Endothelial cell of umbilical vein (primary cell): ENCODE results near the gene ZIC2. TPM values are rescaled to one million over a fixed set of nuclear protein-coding genes. Genes with fewer than 3 reads are reported as not detected.

ENCODE experiments used
- BruUV-seq: library from RNA; stranded (reverse); fragments of 400-500 nt; replicated peaks from 2 replicates; lab custom pipeline; 2021; lab: Mats Ljungman, UMichigan
- CTCF ChIA-PET: fragments of 300-600, 350-600 bp; sonication (Branson Sonifier 250); formaldehyde crosslinking; loops from one replicate; lab custom pipeline; 2021; ENCODE audit warnings: antibody characterized with exemption, inconsistent platforms; lab: Charles Lee
- POLR2A ChIA-PET: fragments of 300-600, 350-600 bp; sonication (Branson Sonifier 250); formaldehyde crosslinking; loops from one replicate; lab custom pipeline; 2021; ENCODE audit warnings: antibody characterized with exemption, inconsistent platforms; lab: Charles Lee
- DNase-seq: peaks from one replicate; pipeline ENCODE4 v3.0.0-alpha.2; 2011; ENCODE audit warnings: low read depth, low spot score
- FAIRE-seq: peaks from 2 replicates; lab custom pipeline; 2011; peaks lifted over from hg19 to GRCh38; lab: Jason Lieb, UNC
- H2AFZ ChIP-seq: 2 replicates; pipeline ENCODE4 v1.6.0; 2012; ENCODE audit warnings: low read depth, low read length, control low read depth, inconsistent platforms
- H3K27ac ChIP-seq: 2 replicates; pipeline ENCODE4 v1.5.1; 2011; ENCODE audit warnings: low read depth, mild to moderate bottlenecking, control low read depth, low read length, moderate library complexity; ENCODE audit not compliant: insufficient read depth
- H3K27me3 ChIP-seq, 2 experiments: 2 replicates each; pipeline versions ENCODE4 v1.6.0 to v1.6.1; 2011; ENCODE audit warnings: low read length in 2 of 2, mixed read lengths in 1 of 2; ENCODE audit not compliant: control insufficient read depth in 2 of 2, insufficient read depth in 2 of 2
- H3K36me3 ChIP-seq, 2 experiments: 2 replicates in 1 of 2; 3 replicates in 1 of 2; pipeline ENCODE4 v1.5.1; 2011; ENCODE audit warnings: low read length in 2 of 2, mild to moderate bottlenecking in 1 of 2, moderate library complexity in 1 of 2; ENCODE audit not compliant: control insufficient read depth in 2 of 2, insufficient read depth in 2 of 2; ENCODE audit errors: extremely low read depth in 1 of 2
- H3K4me1 ChIP-seq: 3 replicates; pipeline ENCODE4 v1.5.1; 2011; ENCODE audit warnings: mild to moderate bottlenecking, low read length; ENCODE audit not compliant: control insufficient read depth, insufficient read depth; ENCODE audit errors: extremely low read depth
- H3K4me2 ChIP-seq: 2 replicates; pipeline ENCODE4 v1.6.1; 2011; ENCODE audit warnings: low read length, control low read depth, mixed read lengths; ENCODE audit not compliant: insufficient read depth
- H3K4me3 ChIP-seq, 3 experiments: fragments of 200-600 bp in 1 of 3; sonication (generic), shearing (Covaris generic) in 1 of 3; replicated peaks in 1 of 3; 2 replicates each; pipeline ENCODE4 v1.5.1; 2011 to 2016; ENCODE audit warnings: control low read depth in 3 of 3, low read length in 3 of 3, mild to moderate bottlenecking in 2 of 3, inconsistent platforms in 1 of 3, low read depth in 1 of 3, moderate library complexity in 1 of 3; ENCODE audit not compliant: insufficient read depth in 1 of 3
- H3K79me2 ChIP-seq: 2 replicates; pipeline ENCODE4 v1.6.0; 2012; ENCODE audit warnings: low read length, inconsistent platforms; ENCODE audit not compliant: control insufficient read depth, insufficient read depth
- H3K9ac ChIP-seq: replicated peaks from 2 replicates; pipeline ENCODE3; 2011; ENCODE audit warnings: low read length, control low read depth; ENCODE audit not compliant: insufficient read depth; ENCODE audit errors: extremely low read depth
- H3K9me1 ChIP-seq: replicated peaks from 3 replicates; pipeline ENCODE4 v1.6.0; 2011; ENCODE audit warnings: mild to moderate bottlenecking, low read length; ENCODE audit not compliant: control insufficient read depth, insufficient read depth; ENCODE audit errors: extremely low read depth
- H3K9me3 ChIP-seq: replicated peaks from 2 replicates; pipeline ENCODE4 v1.5.1; 2012; ENCODE audit warnings: low read length, inconsistent platforms; ENCODE audit not compliant: control insufficient read depth, insufficient read depth
- H4K20me1 ChIP-seq: replicated peaks from 2 replicates; pipeline ENCODE3; 2011; ENCODE audit warnings: mild to moderate bottlenecking, low read length; ENCODE audit not compliant: control insufficient read depth, insufficient read depth; ENCODE audit errors: extremely low read depth
- JUN ChIP-seq: IDR thresholded peaks from 2 replicates; pipeline ENCODE4 v1.6.1; 2011; ENCODE audit warnings: borderline replicate concordance, low read depth; ENCODE audit not compliant: insufficient read length, insufficient read depth
- MYC ChIP-seq: IDR thresholded peaks from one replicate; pipeline ENCODE4 v1.6.1; 2011; ENCODE audit warnings: mild to moderate bottlenecking, low read depth, low read length
- POLR2AphosphoS5 ChIP-seq: IDR thresholded peaks from 2 replicates; pipeline ENCODE4 v1.6.1; 2012; ENCODE audit warnings: low read depth, mild to moderate bottlenecking, control low read depth, low read length, moderate library complexity; ENCODE audit not compliant: insufficient read depth
- dilution Hi-C: fragments of 300-500 bp; cut with MboI; formaldehyde crosslinking; loops from one replicate; pipeline ENCODE4 v1.15.0; 2019; ENCODE audit warnings: low sequenced_read_pairs; ENCODE audit not compliant: extremely low pct_ligation_motif_present
- intact Hi-C: fragments of 100-400 bp; cut with micrococcal nuclease; formaldehyde crosslinking; loops from one replicate; pipeline ENCODE4 v1.10.0; 2022
- polyA plus RNA-seq, 4 experiments: library from polyadenylated mRNA; depleted of rRNA in 3 of 4; stranded (reverse) in 3 of 4; unstranded in 1 of 4; fragments of >200 nt; gene quantifications; 2 replicates each; pipeline versions ENCODE4 v1.2.1 to v1.2.3, GENCODE V29; 2011 to 2012; ENCODE audit warnings: missing spikeins in 1 of 4
- total RNA-seq: library from RNA; stranded (reverse); gene quantifications from 2 replicates; pipeline ENCODE4 v1.2.3, GENCODE V29; 2021

ZIC2 gene
- total and polyA plus RNA-seq, 2 donors (not counting 3 experiments of a cell fraction or from before 2014, with no cell fraction given), result 0.03 TPM; not detected in 1

GRCh38 chr13:100035936-100036335 is 54.4 kb downstream of the ZIC2 start:
- H2AFZ ChIP-seq, result no peak overlapping the region
- H3K4me3 ChIP-seq, result no peak overlapping the region
- no peaks in the 10 kb centered on the region for H3K27me3 ChIP-seq
- H3K9ac ChIP-seq, result no peak overlapping the region
- H3K79me2 ChIP-seq, result no peaks in the 10 kb centered on the region
- intact Hi-C loops, result no loop called here
- no peaks in the 10 kb centered on the region for H4K20me1 ChIP-seq
- H3K9me1 ChIP-seq, result no peaks in the 10 kb centered on the region
- CTCF ChIA-PET, result no interaction called here
- no peaks in the 10 kb centered on the region for H3K9me3 ChIP-seq
- DNase-seq (no peak), FAIRE-seq (no peak)
- no peaks in the 10 kb centered on the region for H3K4me1 ChIP-seq
- no TSS peak for BruUV-seq
- dilution Hi-C loops, result no loop called here
- H3K36me3 ChIP-seq, result no peaks in the 10 kb centered on the region
- no peak overlapping the region for H3K4me2 ChIP-seq
- H3K27ac ChIP-seq, result no peak overlapping the region
- POLR2A ChIA-PET, result no interaction called here
- TF ChIP-seq POLR2AphosphoS5 (no peak), MYC (no peak), JUN (no peak)

Other genes starting within 250 kb of the ZIC2 start
- gene ZIC5, start 10.0 kb upstream of the ZIC2 start, total RNA-seq, result not detected in 2 replicates
- gene ZIC5, start 10.0 kb upstream of the ZIC2 start, polyA plus RNA-seq, result not detected in 2 replicates
- 19.8 and 20.2 TPM in 2 replicates for gene PCCA, start 107.3 kb downstream of the ZIC2 start, total RNA-seq
- 5.1 and 5.7 TPM in 2 replicates for gene PCCA, start 107.3 kb downstream of the ZIC2 start, polyA plus RNA-seq